Transverse colon (tissue), 4 donors: Measurements from ENCODE around the gene PHETA1. TPM values are rescaled to one million over a fixed set of nuclear protein-coding genes. Genes with fewer than 3 reads are reported as not detected.

ENCODE experiments used
- DNase-seq: peaks from one replicate; pipeline ENCODE4 v3.0.0-alpha.2; 2019
- H3K27ac ChIP-seq, 4 donors: fragments of 200-600 bp; sonication (generic); 2 replicates each; pipeline ENCODE4 v1.5.1; 2016 to 2018; ENCODE audit warnings: inconsistent platforms in 4 of 4
- H3K27me3 ChIP-seq: fragments of 200-600 bp; sonication (generic); 2 replicates; pipeline ENCODE4 v1.5.1; 2017; ENCODE audit warnings: inconsistent platforms
- H3K36me3 ChIP-seq, 4 donors: fragments of 200-600 bp; sonication (generic); 2 replicates each; pipeline ENCODE4 v1.5.1; 2017 to 2019; ENCODE audit warnings: inconsistent platforms in 4 of 4
- H3K4me1 ChIP-seq, 4 donors: fragments of 200-600 bp; sonication (generic); 2 replicates each; pipeline ENCODE4 v1.5.1; 2017 to 2020; ENCODE audit warnings: inconsistent platforms in 4 of 4
- H3K4me3 ChIP-seq, 4 donors: fragments of 200-600 bp; sonication (generic); 1 replicate in 1 of 4; 2 replicates in 3 of 4; pipeline versions ENCODE4 v1.5.1 to v1.6.1; 2017 to 2019; ENCODE audit warnings: inconsistent platforms in 4 of 4
- H3K9me3 ChIP-seq, 2 donors: fragments of 200-600 bp; sonication (generic); 2 replicates each; pipeline ENCODE4 v1.5.1; 2017 to 2019; ENCODE audit warnings: inconsistent platforms in 2 of 2
- EP300 ChIP-seq: sonication (generic); formaldehyde crosslinking; IDR thresholded peaks from one replicate; pipeline ENCODE4 v1.6.1; 2017; ENCODE audit warnings: antibody characterized with exemption, low read depth
- POLR2A ChIP-seq: fragments of 450-650 bp; IDR thresholded peaks from one replicate; pipeline ENCODE4 v1.6.1; 2016; ENCODE audit warnings: antibody characterized with exemption, mild to moderate bottlenecking, moderate library complexity
- POLR2AphosphoS5 ChIP-seq, 3 donors: sonication (generic); formaldehyde crosslinking; IDR thresholded peaks; one replicate each; pipeline ENCODE4 v1.6.1; 2016; ENCODE audit warnings: antibody characterized with exemption in 3 of 3
- WGBS, 2 donors: methylation state at CpG; one replicate each; pipeline ENCODE4 v1.1.5; 2018; ENCODE audit warnings: low coverage in 1 of 2; 5-methylcytosine and 5-hydroxymethylcytosine counted together
- in situ Hi-C, 4 donors: fragments of 200-750 bp; cut with MboI; loops; one replicate each; pipeline versions ENCODE4 v1.15.0 to v1.15.1; 2017; ENCODE audit warnings: low sequenced_read_pairs in 3 of 4, low pct_ligation_motif_present in 1 of 4, low pct_unique_long_range_greater_than_20kb in 1 of 4
- intact Hi-C: fragments of 100-400 bp; cut with DNase I; formaldehyde crosslinking; loops from one replicate; pipeline ENCODE4 v1.15.1; 2023; ENCODE audit warnings: low total_unique reads
- total RNA-seq, 4 donors: library from RNA; depleted of rRNA; stranded (reverse); fragments of >200 nt; gene quantifications; one replicate each; pipeline ENCODE4 v1.1.0, GENCODE V29; 2016
- TF ChIP-seq, protein P1 (sequence below), 5 experiments: fragments of 200-600 bp in 3 of 5; fragments of 450-650 bp in 2 of 5; sonication (generic) in 3 of 5; IDR thresholded peaks; 1 replicate in 2 of 5; 2 replicates in 3 of 5; pipeline ENCODE4 v1.5.1; 2016 to 2017; ENCODE audit warnings: antibody characterized with exemption in 5 of 5, inconsistent platforms in 3 of 5, mild to moderate bottlenecking in 2 of 5, moderate library complexity in 1 of 5

PHETA1 gene
- total RNA-seq, result 10 to 100 TPM; 22.4 to 34.8 (median 28.1) TPM

GRCh38 chr12:111368788-111369495 lies at the start of gene PHETA1:
Gene PHETA1 (minus strand): TSS chr12:111369095. CDS start chr12:111363427, 5,668 bp downstream.
- peak within 1 kb of the TSS; percentile 71 to 97 (median 84) for H3K4me3 ChIP-seq
- peaks cover 7 to 24% (median 20%) of the 10 kb centered on the region in 4 donors for H3K4me1 ChIP-seq
- no peaks in the 10 kb centered on the region for H3K27me3 ChIP-seq
- peak within 1 kb of the TSS; percentile 77 to 89 (median 82) for H3K27ac ChIP-seq
- intact Hi-C loops, result no loop called here
- 0% methylated on average over 37 of the region's 72 CpGs; no CpG with 5 or more reads in 1 of the 2 donors for WGBS, 2 donors
- in situ Hi-C loops, result no loop called here
- peak; percentile 96 for DNase-seq
- no peaks in the 10 kb centered on the region for H3K9me3 ChIP-seq
- peaks cover 0 to 3% (median 0%) of the 10 kb centered on the region in 4 donors for H3K36me3 ChIP-seq
- TF ChIP-seq, protein P1, sequence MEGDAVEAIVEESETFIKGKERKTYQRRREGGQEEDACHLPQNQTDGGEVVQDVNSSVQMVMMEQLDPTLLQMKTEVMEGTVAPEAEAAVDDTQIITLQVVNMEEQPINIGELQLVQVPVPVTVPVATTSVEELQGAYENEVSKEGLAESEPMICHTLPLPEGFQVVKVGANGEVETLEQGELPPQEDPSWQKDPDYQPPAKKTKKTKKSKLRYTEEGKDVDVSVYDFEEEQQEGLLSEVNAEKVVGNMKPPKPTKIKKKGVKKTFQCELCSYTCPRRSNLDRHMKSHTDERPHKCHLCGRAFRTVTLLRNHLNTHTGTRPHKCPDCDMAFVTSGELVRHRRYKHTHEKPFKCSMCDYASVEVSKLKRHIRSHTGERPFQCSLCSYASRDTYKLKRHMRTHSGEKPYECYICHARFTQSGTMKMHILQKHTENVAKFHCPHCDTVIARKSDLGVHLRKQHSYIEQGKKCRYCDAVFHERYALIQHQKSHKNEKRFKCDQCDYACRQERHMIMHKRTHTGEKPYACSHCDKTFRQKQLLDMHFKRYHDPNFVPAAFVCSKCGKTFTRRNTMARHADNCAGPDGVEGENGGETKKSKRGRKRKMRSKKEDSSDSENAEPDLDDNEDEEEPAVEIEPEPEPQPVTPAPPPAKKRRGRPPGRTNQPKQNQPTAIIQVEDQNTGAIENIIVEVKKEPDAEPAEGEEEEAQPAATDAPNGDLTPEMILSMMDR (IDR thresholded peaks at IDR 0.05), result no peak
- TF ChIP-seq POLR2A (peak; percentile 51), POLR2AphosphoS5 (IDR thresholded peaks at IDR 0.05) (peak; percentile 30 to 81 (median 76))

GRCh38 chr12:111418594-111418880 lies 49.6 kb upstream of the PHETA1 start:
- WGBS, 2 donors, result 98% methylated on average over 29 of the region's 30 CpGs; no CpG with 5 or more reads in 1 of the 2 donors
- no peaks in the 10 kb centered on the region for H3K9me3 ChIP-seq
- intact Hi-C loops, result no loop called here
- no peak overlapping the region for H3K27ac ChIP-seq
- no peak for TF ChIP-seq POLR2A
- TF ChIP-seq POLR2AphosphoS5 (IDR thresholded peaks at IDR 0.05), result no peak
- TF ChIP-seq EP300, result no peak
- TF ChIP-seq, protein P1 (IDR thresholded peaks at IDR 0.05), result no peak
- H3K4me3 ChIP-seq, result no peak overlapping the region
- in situ Hi-C loops, result no loop called here
- DNase-seq, result no peak
- peaks cover 4 to 7% (median 6%) of the 10 kb centered on the region in 4 donors for H3K4me1 ChIP-seq
- no peaks in the 10 kb centered on the region for H3K27me3 ChIP-seq
- H3K36me3 ChIP-seq, result peaks cover 0 to 14% (median 3%) of the 10 kb centered on the region in 4 donors

DNA sequence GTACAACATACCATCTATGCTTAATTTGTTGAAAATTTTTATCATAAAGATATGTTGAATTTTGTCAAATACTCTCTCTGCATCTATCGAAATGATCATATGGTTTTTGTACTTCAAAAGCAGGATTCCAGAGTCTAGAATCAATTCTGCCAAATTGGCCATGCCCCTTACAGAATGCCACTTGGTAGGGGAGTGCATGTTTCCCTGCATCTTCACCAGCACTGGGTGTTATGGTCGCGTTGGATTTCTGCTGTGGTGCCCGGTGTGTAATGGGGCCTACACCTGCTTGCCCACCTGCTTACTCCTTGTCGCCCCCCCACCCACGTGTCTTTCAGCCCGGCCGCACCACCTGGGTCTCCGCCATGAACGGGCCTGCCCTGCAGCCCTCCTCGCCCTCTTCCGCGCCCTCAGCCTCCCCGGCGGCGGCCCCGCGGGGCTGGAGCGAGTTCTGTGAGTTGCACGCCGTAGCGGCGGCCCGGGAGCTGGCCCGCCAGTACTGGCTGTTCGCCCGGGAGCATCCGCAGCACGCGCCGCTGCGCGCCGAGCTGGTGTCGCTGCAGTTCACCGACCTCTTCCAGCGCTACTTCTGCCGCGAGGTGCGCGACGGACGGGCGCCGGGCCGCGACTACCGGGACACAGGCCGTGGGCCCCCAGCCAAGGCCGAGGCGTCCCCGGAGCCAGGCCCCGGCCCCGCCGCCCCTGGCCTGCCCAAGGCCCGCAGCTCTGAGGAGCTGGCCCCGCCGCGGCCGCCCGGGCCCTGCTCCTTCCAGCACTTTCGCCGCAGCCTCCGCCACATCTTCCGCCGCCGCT lies 49.1 kb upstream of the PHETA1 start:
- no peak for TF ChIP-seq POLR2A
- no peak for TF ChIP-seq POLR2AphosphoS5 (IDR thresholded peaks at IDR 0.05)
- TF ChIP-seq, protein P1 (IDR thresholded peaks at IDR 0.05), result no peak
- no peak for TF ChIP-seq EP300
- no peak for DNase-seq
- no peaks in the 10 kb centered on the region for H3K27me3 ChIP-seq
- H3K9me3 ChIP-seq, result no peaks in the 10 kb centered on the region
- 96% methylated on average over 65 of the region's 67 CpGs; no CpG with 5 or more reads in 1 of the 2 donors for WGBS, 2 donors
- H3K4me1 ChIP-seq, result peaks cover 6 to 12% (median 10%) of the 10 kb centered on the region in 4 donors
- intact Hi-C loops (no loop called here), in situ Hi-C loops (no loop called here)
- H3K27ac ChIP-seq, result no peak overlapping the region
- peaks cover 0 to 14% (median 3%) of the 10 kb centered on the region in 4 donors for H3K36me3 ChIP-seq
- H3K4me3 ChIP-seq, result no peak overlapping the region

DNA sequence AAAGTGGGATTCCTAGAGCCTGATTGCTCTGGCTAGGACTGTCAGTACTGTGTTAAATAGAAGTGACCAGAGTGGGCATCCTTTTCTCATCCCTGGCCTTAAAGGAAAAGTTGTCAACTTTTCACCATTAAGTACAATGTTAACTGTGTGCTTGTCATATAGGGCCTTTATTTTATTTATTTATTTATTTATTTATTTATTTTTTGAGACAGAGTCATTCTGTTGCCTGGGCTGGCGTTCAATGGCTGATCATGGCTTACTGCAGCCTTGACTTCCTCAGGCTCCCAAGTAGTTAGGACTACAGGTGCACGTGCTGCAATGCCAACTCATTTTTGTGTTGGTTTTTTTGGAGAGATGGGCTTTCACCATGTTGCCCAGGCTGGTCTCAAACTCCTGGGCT lies 48.4 kb upstream of the PHETA1 start:
- in situ Hi-C loops (no loop called here), intact Hi-C loops (no loop called here)
- no peak overlapping the region for H3K27ac ChIP-seq
- H3K9me3 ChIP-seq, result no peaks in the 10 kb centered on the region
- no peaks in the 10 kb centered on the region for H3K27me3 ChIP-seq
- no peak for DNase-seq
- 67 to 98% methylated on average over 1 to 2 of the region's 2 CpGs for WGBS, 2 donors
- TF ChIP-seq, protein P1 (IDR thresholded peaks at IDR 0.05), result no peak
- TF ChIP-seq POLR2A (no peak), POLR2AphosphoS5 (IDR thresholded peaks at IDR 0.05) (no peak), EP300 (no peak)
- H3K4me3 ChIP-seq, result no peak overlapping the region
- H3K36me3 ChIP-seq, result peaks cover 0 to 14% (median 3%) of the 10 kb centered on the region in 4 donors
- H3K4me1 ChIP-seq, result peaks cover 6 to 18% (median 11%) of the 10 kb centered on the region in 4 donors
